Suprapubic skin (tissue), 4 donors: ENCODE measurements around the gene GPD2. TPM values are rescaled to one million over a fixed set of nuclear protein-coding genes. Genes with fewer than 3 reads are reported as not detected.

Source experiments
- DNase-seq, 2 donors: peaks; one replicate each; pipeline ENCODE4 v3.0.0-alpha.2; 2019; ENCODE audit warnings: low spot score in 2 of 2
- H3K27ac ChIP-seq: fragments of 200-600 bp; sonication (generic); one replicate; pipeline ENCODE4 v1.5.1; 2019
- H3K27me3 ChIP-seq: fragments of 200-600 bp; sonication (generic); one replicate; pipeline ENCODE4 v1.5.1; 2019
- H3K36me3 ChIP-seq: fragments of 200-600 bp; sonication (generic); one replicate; pipeline ENCODE4 v1.5.1; 2019
- H3K4me1 ChIP-seq: fragments of 200-600 bp; sonication (generic); one replicate; pipeline ENCODE4 v1.5.1; 2019
- H3K4me3 ChIP-seq: fragments of 200-600 bp; sonication (generic); one replicate; pipeline ENCODE4 v1.5.1; 2019; ENCODE audit warnings: mild to moderate bottlenecking
- H3K9me3 ChIP-seq: fragments of 200-600 bp; sonication (generic); one replicate; pipeline ENCODE4 v1.5.1; 2019
- EP300 ChIP-seq: sonication (generic); formaldehyde crosslinking; IDR thresholded peaks from one replicate; pipeline ENCODE4 v1.6.1; 2017; ENCODE audit warnings: antibody characterized with exemption
- POLR2A ChIP-seq, 2 donors: fragments of 450-650 bp; IDR thresholded peaks; one replicate each; pipeline ENCODE4 v1.6.1; 2017; ENCODE audit warnings: antibody characterized with exemption in 2 of 2, mild to moderate bottlenecking in 2 of 2, moderate library complexity in 2 of 2
- POLR2AphosphoS5 ChIP-seq, 3 donors: sonication (generic); formaldehyde crosslinking; IDR thresholded peaks; one replicate each; pipeline ENCODE4 v1.6.1; 2017; ENCODE audit warnings: antibody characterized with exemption in 3 of 3
- WGBS: methylation state at CpG from one replicate; pipeline ENCODE4 v1.1.5; 2018; 5-methylcytosine and 5-hydroxymethylcytosine counted together
- total RNA-seq, 4 donors: library from RNA; depleted of rRNA; stranded (reverse); fragments of >200 nt; gene quantifications; one replicate each; pipeline ENCODE4 v1.1.0, GENCODE V29; 2016
- TF ChIP-seq, protein P1 (sequence below), 2 donors: fragments of 200-600 bp in 1 of 2; fragments of 450-650 bp in 1 of 2; sonication (generic) in 1 of 2; IDR thresholded peaks; one replicate each; pipeline ENCODE4 v1.5.1; 2016 to 2019; ENCODE audit warnings: antibody characterized with exemption in 2 of 2, mild to moderate bottlenecking in 1 of 2, moderate library complexity in 1 of 2

Gene GPD2
- total RNA-seq, 4 donors from 2014 or later: 34.7 to 77.5 (median 50.3) TPM

DNA sequence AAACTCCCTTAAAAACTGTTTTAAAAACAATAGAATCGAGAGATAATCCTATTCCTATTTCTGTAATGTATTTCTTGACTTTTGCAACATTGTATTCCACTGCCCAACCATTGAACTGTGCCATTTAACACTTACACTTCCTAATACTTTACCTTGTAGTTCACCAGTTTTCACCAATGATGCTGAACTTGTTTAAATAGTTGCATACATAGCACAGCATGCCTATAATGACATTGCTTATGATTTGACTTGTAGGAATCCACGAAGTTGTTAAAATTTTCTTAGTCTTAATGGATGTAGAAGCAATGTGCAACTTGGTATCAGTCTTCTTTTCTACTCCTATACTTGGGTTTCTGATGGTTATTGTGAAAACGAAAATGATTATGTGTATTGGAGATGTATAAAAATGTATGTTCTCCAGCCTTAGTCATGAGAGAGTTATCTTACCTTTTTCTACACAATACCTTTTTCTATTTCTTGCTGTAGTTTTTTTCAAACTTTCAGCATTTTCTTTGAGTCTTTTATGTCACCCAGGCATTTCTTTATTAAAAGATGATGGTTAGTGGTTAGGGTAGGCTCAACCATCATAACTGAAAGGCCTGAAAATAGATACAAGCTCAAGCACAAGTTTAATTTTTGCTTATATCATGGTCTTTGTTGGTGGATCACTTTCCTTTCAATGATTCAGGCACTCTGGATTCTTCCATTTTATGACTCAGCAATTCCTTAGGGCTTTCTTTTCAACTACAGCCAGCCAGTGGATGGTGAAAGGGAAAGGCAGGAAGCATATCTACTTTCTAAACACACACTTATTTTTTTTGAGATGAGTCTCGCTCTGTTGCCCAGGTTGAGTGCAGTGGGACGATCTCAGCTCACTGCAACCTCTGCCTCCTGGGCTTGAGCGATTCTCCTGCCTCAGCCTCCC is 9.4 kb downstream of the GPD2 start:
- Histone ChIP-seq H3K4me3 (no peak overlapping the region), H3K27me3 (no peaks in the 10 kb centered on the region), H3K36me3 (no peaks in the 10 kb centered on the region), H3K27ac (no peak overlapping the region), H3K9me3 (no peaks in the 10 kb centered on the region), H3K4me1 (peaks cover 4% of the 10 kb centered on the region)
- WGBS: 86% methylated on average over 6 of the region's 6 CpGs
- DNase-seq: no peak
- no peak for TF ChIP-seq EP300
- TF ChIP-seq POLR2A (IDR thresholded peaks at IDR 0.05): no peak
- no peak for TF ChIP-seq POLR2AphosphoS5 (IDR thresholded peaks at IDR 0.05)
- TF ChIP-seq, protein P1, sequence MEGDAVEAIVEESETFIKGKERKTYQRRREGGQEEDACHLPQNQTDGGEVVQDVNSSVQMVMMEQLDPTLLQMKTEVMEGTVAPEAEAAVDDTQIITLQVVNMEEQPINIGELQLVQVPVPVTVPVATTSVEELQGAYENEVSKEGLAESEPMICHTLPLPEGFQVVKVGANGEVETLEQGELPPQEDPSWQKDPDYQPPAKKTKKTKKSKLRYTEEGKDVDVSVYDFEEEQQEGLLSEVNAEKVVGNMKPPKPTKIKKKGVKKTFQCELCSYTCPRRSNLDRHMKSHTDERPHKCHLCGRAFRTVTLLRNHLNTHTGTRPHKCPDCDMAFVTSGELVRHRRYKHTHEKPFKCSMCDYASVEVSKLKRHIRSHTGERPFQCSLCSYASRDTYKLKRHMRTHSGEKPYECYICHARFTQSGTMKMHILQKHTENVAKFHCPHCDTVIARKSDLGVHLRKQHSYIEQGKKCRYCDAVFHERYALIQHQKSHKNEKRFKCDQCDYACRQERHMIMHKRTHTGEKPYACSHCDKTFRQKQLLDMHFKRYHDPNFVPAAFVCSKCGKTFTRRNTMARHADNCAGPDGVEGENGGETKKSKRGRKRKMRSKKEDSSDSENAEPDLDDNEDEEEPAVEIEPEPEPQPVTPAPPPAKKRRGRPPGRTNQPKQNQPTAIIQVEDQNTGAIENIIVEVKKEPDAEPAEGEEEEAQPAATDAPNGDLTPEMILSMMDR (IDR thresholded peaks at IDR 0.05): no peak

DNA sequence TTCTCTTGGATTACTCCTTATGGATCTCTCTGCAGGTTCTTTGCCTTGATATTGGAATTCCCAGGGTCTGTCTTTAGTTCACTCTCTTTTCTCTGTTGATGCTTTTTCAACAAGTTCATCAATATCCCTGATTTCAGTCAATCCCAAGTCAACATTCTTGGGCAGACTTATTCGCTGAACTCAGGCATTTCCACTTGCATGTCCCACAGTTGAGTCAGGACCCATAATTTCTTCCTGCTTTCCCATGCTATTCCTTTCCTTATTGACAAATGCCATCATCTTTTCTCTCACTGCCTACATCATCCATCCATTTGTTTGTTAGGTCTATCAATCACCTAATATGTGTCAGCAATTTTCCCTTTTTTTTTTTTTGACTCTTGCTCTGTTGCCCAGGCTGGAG is 11.6 kb downstream of the GPD2 start:
- Histone ChIP-seq H3K4me1 (peaks cover 3% of the 10 kb centered on the region), H3K36me3 (no peaks in the 10 kb centered on the region), H3K9me3 (no peaks in the 10 kb centered on the region), H3K4me3 (no peak overlapping the region), H3K27ac (no peak overlapping the region), H3K27me3 (no peaks in the 10 kb centered on the region)
- whole genome bisulfite sequencing: 100% methylated on average over 1 of the region's 1 CpG
- TF ChIP-seq POLR2AphosphoS5 (IDR thresholded peaks at IDR 0.05): no peak
- TF ChIP-seq EP300: no peak
- TF ChIP-seq POLR2A (IDR thresholded peaks at IDR 0.05): no peak
- TF ChIP-seq, protein P1 (IDR thresholded peaks at IDR 0.05): no peak
- DNase-seq: no peak

DNA sequence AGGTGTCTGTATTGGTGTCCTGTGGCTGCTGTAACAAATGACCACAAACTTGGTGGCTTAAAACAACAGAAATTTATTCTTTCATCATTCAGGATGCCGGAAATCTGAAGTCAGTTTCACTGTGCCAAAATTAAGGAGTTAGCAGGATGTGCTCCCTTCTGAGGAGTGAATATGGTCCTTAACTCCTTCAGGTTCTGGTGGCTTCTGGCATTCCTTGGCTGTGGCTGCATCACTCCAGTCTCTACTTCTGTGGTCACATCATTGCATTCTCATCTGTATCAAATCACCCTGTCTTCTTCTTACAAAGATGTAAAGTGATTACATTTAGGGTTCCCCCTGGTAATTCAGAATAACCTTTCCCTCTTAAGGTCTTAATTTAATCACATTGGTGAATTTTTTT is 12.6 kb downstream of the GPD2 start:
- TF ChIP-seq POLR2A (IDR thresholded peaks at IDR 0.05): no peak
- TF ChIP-seq EP300: no peak
- TF ChIP-seq, protein P1 (IDR thresholded peaks at IDR 0.05): no peak
- TF ChIP-seq POLR2AphosphoS5 (IDR thresholded peaks at IDR 0.05): no peak
- Histone ChIP-seq H3K27ac (no peak overlapping the region), H3K9me3 (no peaks in the 10 kb centered on the region), H3K4me3 (no peak overlapping the region), H3K27me3 (no peaks in the 10 kb centered on the region), H3K36me3 (no peaks in the 10 kb centered on the region), H3K4me1 (peaks cover 3% of the 10 kb centered on the region)
- WGBS: 56% methylated on average over 1 of the region's 1 CpG
- DNase-seq: no peak

DNA sequence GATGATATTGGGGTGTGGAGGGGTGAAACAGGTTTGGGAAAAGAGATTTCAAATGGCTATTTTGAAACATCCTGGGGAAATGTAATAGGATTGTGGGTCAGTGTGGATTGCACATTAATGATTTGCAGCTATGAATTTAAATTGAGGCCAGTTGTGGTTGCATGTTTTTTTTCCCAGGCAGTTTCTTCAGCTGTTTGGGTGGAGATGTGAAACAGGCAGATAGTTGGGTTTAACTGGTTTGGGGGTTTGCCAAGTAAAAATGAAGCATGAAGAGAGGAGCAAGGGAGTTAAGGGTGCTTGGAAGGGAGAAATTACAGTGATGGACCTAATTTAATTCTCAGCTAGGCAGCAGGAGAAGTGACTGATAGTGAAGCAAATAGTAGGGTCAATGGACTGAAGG is 16.8 kb downstream of the GPD2 start:
- Histone ChIP-seq H3K27ac (no peak overlapping the region), H3K4me1 (peaks cover 13% of the 10 kb centered on the region), H3K9me3 (no peaks in the 10 kb centered on the region), H3K4me3 (no peak overlapping the region), H3K27me3 (no peaks in the 10 kb centered on the region), H3K36me3 (no peaks in the 10 kb centered on the region)
- TF ChIP-seq, protein P1 (IDR thresholded peaks at IDR 0.05): no peak
- TF ChIP-seq POLR2A (IDR thresholded peaks at IDR 0.05) (no peak), POLR2AphosphoS5 (IDR thresholded peaks at IDR 0.05) (no peak), EP300 (no peak)
- DNase-seq: no peak

DNA sequence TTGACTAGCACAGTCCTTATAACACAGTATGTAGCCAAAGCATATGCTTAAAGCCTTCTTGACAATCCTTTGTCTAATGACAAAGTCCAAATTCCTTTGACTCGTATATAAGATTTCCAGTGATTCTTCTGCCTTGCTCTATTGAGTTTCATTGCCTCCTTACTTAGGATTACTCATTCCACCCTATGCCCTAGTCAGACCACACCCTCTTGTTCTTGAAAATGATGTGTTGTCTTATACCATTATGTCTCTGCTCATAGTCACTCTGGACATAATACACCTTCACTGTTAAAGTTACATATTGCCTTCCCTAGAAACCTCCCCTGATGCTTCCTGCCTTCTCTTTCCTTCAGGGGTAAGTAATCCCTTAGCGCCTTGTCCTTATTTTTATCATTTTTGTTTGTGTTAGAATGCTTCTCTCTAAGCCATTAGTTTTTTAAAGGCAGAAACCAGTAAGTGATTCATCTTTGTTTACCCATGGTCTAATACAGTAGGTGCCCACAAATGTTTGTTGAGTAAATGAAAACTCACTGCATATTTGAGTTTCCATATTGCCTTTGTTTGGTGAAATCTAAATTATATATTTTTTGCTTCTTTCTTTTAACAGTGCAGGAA is 19.3 kb downstream of the GPD2 start:
- Histone ChIP-seq H3K27me3 (no peaks in the 10 kb centered on the region), H3K9me3 (no peaks in the 10 kb centered on the region), H3K36me3 (no peaks in the 10 kb centered on the region), H3K27ac (no peak overlapping the region), H3K4me1 (peaks cover 18% of the 10 kb centered on the region), H3K4me3 (no peak overlapping the region)
- WGBS: 78% methylated on average over 2 of the region's 2 CpGs
- DNase-seq: no peak
- no peak for TF ChIP-seq EP300
